HG03045 (cell line): ENCODE results near the gene IQCF6.
"Not testable (repeated sequence)": the region's sequence is repeated elsewhere in the genome, so short reads cannot be mapped to it uniquely, and the experiment has no call there.

ENCODE experiments used
- ATAC-seq: cut with Tn5 transposase; IDR thresholded peaks from one replicate; pipeline ENCODE4 v1.9.1; 2021; ENCODE audit warnings: mild to moderate bottlenecking, moderate library complexity; ENCODE audit not compliant: unreplicated experiment

IQCF6 gene

GRCh38 chr3:51779137-51779536, at the start of gene IQCF6:
TSS of gene IQCF6 (minus strand) at chr3:51779237. CDS start at chr3:51779224, 13 bp downstream.
- ATAC-seq: no peak

- ATAC-seq: no peak
These were observed 49.3 kb upstream of the IQCF6 start for GRCh38 chr3:51828297-51828696.

- no peak for ATAC-seq
These were observed 40.8 kb upstream of the IQCF6 start for GRCh38 chr3:51819709-51820406.

GRCh38 chr3:51819151-51819550, 40.1 kb upstream of the IQCF6 start:
- ATAC-seq: no peak

GRCh38 chr3:51817375-51817774, 38.3 kb upstream of the IQCF6 start:
- ATAC-seq: no peak

GRCh38 chr3:51816723-51817122, 37.7 kb upstream of the IQCF6 start:
- ATAC-seq: no peak

GRCh38 chr3:51815614-51816013, 36.6 kb upstream of the IQCF6 start:
- no peak for ATAC-seq

- no peak for ATAC-seq
These were observed 35.0 kb upstream of the IQCF6 start for GRCh38 chr3:51814034-51814433.

- ATAC-seq: no peak
These were observed 34.5 kb upstream of the IQCF6 start for GRCh38 chr3:51813539-51813938.

GRCh38 chr3:51808934-51809333, 29.9 kb upstream of the IQCF6 start:
- no peak for ATAC-seq

GRCh38 chr3:51802106-51802703, 23.2 kb upstream of the IQCF6 start:
- no peak for ATAC-seq

GRCh38 chr3:51800750-51801125, 21.7 kb upstream of the IQCF6 start:
- ATAC-seq: no peak

GRCh38 chr3:51799879-51800749, 21.1 kb upstream of the IQCF6 start:
- no peak for ATAC-seq

GRCh38 chr3:51798411-51798963, 19.4 kb upstream of the IQCF6 start:
- ATAC-seq: no peak

- ATAC-seq: no peak
These were observed 17.8 kb upstream of the IQCF6 start for GRCh38 chr3:51796854-51797253.

GRCh38 chr3:51794206-51794605, 15.2 kb upstream of the IQCF6 start:
- ATAC-seq: no peak

GRCh38 chr3:51792206-51792605, 13.2 kb upstream of the IQCF6 start:
- no peak for ATAC-seq

GRCh38 chr3:51789437-51789836, 10.4 kb upstream of the IQCF6 start:
- ATAC-seq: no peak

- ATAC-seq: not testable (repeated sequence)
These were observed 8.5 kb upstream of the IQCF6 start for GRCh38 chr3:51787576-51787975.

- ATAC-seq: no peak
These were observed 7.2 kb upstream of the IQCF6 start for GRCh38 chr3:51786267-51786666.

GRCh38 chr3:51778554-51778953, 483 bp downstream of the IQCF6 start:
- ATAC-seq: no peak

- no peak for ATAC-seq
These were observed 1.1 kb downstream of the IQCF6 start for GRCh38 chr3:51777985-51778384.
